CD4-positive, alpha-beta T cell treated with Interleukin-2 at 100 ng/mL for 4 hours (primary cell): Measurements from ENCODE around the gene GOLGA8B.
"Not testable (repeated sequence)": the region's sequence is repeated elsewhere in the genome, so short reads cannot be mapped to it uniquely, and the experiment has no call there.

Experiments
- DNase-seq: peaks from one replicate; pipeline ENCODE4 v3.0.0-alpha.2; 2020; ENCODE audit warnings: low spot score

GOLGA8B gene

DNA sequence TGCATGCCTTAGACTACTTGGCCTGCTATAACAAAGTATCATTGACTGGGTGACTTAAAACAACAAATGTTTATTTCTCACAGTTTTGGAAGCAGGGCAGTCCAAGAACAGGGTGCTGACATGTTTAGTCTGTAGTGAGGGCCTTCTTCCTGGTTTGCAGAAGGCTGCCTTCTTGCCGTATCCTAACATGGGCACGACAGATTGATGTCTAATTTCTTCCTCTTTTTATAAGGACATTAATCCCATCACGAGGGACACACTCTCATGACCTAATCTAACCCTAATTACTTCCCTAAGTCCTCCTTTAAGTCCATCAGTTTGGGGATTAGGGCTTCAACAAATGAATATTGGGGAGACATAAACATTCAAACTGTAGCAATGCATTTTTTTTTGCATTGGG is 10.9 kb upstream of the GOLGA8B start:
- no peak for DNase-seq

DNA sequence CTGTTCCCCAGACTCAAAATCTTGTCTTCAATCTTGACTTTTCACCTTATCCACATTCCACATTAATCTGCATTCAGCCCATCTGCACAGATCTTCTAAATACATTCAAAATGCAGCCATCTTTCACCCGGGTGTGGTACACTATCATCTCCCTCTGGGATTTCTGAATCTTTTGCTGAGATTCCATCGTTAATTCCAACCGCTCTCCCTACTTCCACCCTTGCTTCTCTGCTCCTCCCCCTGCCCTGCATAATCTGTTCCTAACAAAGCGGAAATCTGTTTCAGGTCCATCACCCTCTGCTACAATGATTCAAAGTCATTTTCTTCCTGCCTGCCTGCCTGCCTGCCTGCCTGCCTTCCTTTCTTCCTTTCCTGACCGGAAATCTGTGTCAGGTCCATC is 7.9 kb upstream of the GOLGA8B start:
- DNase-seq: no peak

DNA sequence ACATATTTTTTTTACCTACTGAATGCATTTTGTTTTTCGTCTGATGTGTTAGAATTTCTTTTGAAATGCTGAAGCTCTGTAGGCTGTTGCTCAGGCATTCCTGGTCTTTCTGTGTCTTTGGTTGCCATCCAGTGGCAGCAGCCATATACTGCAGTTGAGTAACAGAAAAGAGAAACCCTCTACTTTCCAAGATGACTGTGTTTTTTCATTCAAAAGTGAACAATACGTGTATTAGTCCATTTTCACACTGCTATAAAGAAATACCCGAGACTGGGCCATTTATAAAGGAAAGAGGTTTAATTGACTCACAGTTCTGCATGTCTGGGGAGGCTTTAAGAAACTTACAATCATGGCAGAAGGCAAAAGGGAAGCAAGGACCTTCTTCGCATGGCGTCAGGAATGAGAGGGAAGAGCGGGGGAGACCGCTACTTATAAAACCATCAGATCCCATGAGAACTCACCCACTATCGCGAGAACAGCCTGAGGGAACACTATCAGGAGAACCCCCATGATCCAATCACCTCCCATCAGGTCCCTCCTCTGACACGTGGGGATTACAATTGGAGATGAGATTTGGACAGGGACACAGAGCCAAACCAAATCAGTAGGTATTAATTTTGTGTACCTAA is 4.7 kb upstream of the GOLGA8B start:
- DNase-seq: peak; percentile 76

GRCh38 chr15:34585966-34586365 is 2.5 kb upstream of the GOLGA8B start:
- DNase-seq: not testable (repeated sequence)

GRCh38 chr15:34584996-34585395 is 1.5 kb upstream of the GOLGA8B start:
- no peak for DNase-seq

DNA sequence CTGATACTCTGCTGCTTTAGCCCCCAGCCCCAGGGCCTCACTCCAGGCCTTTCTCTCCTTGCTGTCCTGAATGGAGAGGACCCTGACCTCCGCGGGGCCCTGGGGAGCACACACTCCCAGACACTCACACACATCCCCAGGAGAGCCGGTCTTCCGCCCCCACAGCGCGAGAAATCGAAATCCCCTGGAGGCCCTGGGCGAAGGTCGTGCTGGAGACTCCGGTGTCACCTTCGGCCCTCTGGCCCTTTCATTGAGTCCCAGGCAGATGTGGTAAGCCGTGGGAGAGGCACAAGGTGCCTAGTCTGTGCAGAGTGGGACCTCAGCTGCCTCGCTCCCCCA is 848 bp upstream of the GOLGA8B start:
- DNase-seq: no peak

- DNase-seq: peak; percentile 10
Observed at GRCh38 chr15:34582461-34583371, 735 bp downstream of the GOLGA8B start.

- not testable (repeated sequence) for DNase-seq
Observed at GRCh38 chr15:34581687-34582460, 1.6 kb downstream of the GOLGA8B start.

DNA sequence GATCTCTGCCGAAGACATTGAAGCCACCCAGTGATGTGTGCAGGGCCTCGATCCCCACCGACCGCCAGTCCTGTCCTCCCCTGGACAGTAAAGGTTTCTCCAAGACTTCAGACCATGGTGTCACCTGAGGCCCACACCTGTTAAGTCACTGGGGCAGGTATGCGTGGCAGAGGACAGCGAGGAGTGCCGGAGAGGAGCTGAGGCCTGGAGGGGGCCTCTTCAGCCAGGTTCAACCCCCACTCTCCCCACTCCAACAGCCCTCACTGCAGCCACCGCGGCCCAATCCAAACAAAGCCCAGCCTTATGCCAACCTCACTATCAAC is 2.4 kb downstream of the GOLGA8B start:
- DNase-seq: no peak

DNA sequence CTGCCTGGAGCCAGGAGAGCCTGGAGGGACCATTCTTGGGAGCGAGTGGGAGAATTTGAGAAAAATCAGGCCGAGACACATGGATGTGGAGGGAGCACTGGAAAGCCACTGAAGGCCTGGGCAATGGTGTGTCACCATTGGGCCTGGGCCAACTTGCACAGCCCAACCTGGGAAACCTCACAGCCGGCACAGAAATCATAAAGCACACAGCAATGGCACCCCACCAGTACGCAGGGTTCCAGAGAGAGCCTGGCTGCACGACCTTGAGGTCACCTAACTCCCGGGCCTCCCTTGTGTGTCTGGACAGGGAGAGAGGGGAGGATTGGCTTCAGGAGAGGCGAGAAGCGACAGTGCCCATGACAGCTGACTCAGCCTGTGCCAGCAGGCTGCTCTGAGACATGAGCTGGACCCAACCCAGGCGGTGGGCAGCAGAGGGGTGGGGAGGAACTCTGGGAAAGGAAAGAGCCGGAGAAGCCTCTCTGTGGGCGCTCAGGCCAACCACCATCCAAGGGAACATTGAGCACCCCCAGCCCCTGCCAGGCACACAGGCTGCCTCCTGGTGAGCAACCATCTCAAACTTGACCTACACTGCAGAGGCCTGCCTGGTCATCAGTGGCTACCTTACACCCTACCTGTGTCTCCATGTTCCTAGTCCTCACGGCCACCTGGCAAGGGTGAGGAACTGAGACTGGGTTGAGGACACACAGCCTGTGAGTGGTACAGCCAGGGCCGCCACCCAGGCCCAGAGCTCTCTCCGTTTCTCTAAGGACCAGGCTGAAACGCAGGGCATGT is 3.0 kb downstream of the GOLGA8B start:
- DNase-seq: not testable (repeated sequence)

GRCh38 chr15:34578283-34578674 is 5.2 kb downstream of the GOLGA8B start:
- DNase-seq: no peak

- DNase-seq: not testable (repeated sequence)
Observed at GRCh38 chr15:34577658-34578282, 5.7 kb downstream of the GOLGA8B start.

DNA sequence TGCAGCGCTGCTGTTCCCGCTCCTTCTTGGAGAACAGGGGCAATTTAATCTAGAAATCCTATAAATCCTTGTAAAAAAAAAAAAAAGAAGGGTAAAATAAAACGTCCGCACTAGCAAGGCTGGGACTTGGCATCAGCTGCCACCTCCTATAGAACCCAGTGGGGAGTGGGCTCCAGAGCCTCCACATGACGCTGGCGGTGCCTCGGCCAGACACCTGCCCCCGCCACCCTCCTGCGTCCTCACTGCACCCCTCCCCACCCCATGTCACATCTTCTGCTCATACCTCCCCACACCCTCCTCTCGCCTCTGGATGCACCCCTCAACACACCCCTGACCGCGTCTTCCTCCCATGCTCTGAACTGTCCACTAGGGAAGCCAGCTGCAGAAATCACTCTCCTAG is 8.4 kb downstream of the GOLGA8B start:
- DNase-seq: not testable (repeated sequence)

DNA sequence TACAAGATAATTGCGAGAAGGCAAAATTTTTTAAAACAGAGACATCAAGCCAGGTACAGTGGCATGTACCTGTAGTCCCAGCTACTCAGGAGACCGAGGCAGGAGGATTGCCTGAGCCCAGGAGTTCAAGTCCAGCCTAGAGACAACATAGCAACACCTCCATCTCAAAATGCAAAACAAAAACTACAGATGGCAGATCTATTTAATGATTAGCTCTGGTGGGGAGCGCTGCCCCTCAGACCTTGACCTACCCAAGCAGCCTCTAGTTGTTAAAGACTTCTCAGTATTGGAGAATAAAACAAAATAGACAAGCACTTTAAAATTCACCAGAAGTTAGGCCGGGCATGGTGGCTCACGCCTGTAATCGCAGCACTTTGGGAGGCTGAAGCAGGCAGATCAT is 10.5 kb downstream of the GOLGA8B start:
- not testable (repeated sequence) for DNase-seq

DNA sequence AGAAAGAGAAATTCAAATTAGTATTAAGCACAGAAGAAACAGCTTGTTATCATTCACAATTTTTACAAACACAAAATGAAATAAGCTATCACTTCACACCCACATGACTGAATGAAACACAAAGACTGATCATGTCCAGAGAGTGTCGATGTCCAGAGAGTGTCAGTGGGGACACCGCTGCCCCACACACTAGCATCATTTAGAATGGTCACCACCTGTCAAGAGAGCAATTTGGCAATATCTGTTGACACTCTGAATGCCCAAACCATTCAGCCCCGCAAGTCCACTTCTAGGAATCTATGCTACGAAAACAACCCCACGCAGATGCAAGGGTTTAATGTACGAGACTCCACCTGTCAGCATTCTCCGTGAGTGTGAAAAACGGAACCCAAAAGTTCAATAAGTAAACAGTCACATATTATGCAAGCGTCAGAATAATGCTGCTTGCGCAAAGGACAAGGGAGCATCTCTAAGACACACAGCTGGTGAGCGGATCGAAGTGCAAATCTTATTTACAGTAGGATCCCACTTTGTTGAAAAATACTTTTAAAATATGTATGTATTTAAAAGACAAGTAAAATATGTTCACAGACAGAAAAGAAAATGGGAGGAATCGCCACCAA is 11.3 kb downstream of the GOLGA8B start:
- DNase-seq: not testable (repeated sequence)

DNA sequence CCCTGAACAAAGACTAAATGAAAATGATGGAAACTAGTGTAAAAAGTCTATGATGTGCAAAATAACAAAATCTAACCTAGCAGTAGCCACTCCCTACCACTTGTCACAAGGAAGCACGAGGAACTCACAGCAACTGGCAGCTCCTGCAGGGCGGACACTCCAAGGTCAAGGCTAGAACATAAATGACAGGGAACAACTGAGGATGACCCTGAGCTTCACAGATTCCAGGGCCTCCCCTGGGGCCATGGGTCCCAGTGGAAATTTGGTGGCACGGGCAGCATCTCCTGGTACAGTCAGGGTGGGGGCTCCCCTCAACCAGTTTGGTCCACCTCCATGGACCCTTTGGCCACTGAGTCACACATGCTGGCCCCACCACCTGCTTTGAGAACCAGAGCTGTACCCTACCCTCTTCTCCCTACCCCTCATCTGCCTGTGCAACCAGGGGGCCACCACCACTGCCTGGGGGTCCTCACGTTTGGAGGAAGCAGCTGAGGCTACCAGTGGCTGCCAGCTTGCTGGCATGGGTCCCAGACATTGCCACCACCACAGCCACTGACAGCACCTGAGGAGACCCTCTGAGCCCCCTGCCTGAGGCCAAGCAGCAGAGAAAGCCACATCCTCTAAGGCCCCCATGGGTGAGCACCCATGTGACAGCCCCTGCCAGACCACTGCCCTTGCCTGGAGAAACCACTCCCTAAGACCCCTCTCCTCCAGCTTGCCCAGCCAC is 13.6 kb downstream of the GOLGA8B start:
- not testable (repeated sequence) for DNase-seq

- not testable (repeated sequence) for DNase-seq
Observed at GRCh38 chr15:34567174-34567573, 16.3 kb downstream of the GOLGA8B start.

GRCh38 chr15:34564711-34565110 is 18.7 kb downstream of the GOLGA8B start:
- DNase-seq: not testable (repeated sequence)

GRCh38 chr15:34560814-34561213 is 22.6 kb downstream of the GOLGA8B start:
- not testable (repeated sequence) for DNase-seq

DNA sequence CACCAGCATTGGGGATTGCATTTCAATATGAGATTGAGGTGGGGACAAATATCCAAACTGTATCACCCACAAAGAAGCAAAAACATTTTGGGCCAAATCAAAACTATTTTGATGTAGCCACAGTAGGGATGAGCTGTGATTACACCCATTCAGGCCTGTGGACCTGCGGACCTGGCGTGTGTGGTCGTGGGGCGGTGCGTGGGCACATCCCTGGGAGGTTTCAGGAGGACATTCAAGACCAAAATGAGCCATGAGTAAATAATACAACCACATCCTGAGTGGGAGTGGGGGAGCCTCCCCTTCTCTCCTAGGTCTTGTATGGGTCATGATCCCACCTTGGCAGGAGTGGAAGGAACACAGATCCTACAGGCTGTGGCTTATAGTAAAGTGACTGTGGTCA is 23.7 kb downstream of the GOLGA8B start:
- DNase-seq: not testable (repeated sequence)
